ENCODE data around the gene FGD6.

The FGD6 gene

DNA sequence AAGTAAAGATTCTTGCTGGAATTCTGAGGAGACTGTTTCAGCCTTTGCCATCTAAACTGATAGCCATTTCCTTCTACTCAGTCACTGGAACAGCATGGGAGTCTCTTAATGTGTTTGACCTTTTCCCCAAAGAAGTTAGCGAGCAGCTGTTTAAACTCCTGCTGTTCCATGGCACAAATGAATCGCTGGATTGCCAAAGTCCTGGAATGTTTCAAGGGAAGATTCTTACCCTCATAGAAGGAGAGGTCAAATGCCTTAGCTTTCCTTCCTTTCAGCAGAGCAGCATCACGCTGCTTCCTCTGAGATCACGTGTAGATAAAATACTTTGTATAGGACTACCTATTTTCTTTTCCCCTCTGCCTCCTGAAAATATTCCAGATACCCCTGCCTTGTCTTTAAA is 133.3 kb downstream of the FGD6 start:
- Mint-ChIP-seq H3K36me3 (ENCODE audit: low read depth) (peaks cover 15% of the 10 kb centered on the region), H3K27me3 (ENCODE audit: low read depth) (no peaks in the 10 kb centered on the region), H3K27ac (peak overlapping the region; percentile 93 to 96 (median 94)), H3K4me3 (peak overlapping the region; percentile 8 to 35 (median 28)), H3K4me1 (peaks cover 37% of the 10 kb centered on the region), H3K9me3 (no peaks in the 10 kb centered on the region)
- TF ChIP-seq, protein P1, sequence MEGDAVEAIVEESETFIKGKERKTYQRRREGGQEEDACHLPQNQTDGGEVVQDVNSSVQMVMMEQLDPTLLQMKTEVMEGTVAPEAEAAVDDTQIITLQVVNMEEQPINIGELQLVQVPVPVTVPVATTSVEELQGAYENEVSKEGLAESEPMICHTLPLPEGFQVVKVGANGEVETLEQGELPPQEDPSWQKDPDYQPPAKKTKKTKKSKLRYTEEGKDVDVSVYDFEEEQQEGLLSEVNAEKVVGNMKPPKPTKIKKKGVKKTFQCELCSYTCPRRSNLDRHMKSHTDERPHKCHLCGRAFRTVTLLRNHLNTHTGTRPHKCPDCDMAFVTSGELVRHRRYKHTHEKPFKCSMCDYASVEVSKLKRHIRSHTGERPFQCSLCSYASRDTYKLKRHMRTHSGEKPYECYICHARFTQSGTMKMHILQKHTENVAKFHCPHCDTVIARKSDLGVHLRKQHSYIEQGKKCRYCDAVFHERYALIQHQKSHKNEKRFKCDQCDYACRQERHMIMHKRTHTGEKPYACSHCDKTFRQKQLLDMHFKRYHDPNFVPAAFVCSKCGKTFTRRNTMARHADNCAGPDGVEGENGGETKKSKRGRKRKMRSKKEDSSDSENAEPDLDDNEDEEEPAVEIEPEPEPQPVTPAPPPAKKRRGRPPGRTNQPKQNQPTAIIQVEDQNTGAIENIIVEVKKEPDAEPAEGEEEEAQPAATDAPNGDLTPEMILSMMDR (IDR thresholded peaks at IDR 0.05; ENCODE audit: unreplicated experiment in 3 of 3) = no peak

DNA sequence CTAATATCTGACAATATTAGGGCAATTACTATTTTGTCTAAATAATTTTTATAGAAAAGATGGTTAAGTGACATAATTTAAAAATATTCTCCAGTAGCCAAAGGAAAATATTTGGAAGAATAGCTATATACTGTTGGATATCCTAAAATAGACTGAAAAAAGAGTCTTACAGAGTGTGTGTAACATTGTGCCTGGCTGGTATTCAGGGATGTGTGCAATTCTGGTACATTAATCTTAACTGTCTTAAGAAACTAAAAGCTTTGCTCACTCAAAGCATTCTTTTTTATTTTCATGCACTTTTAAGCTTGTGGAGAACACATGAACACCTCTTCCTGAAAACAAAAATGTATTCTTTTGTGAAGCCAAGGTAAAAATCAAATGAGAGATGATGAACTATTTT is 133.8 kb downstream of the FGD6 start:
- peak overlapping the region in 2 of 3 experiments; percentile 15 to 35 for H3K4me3 Mint-ChIP-seq
- H3K4me1 Mint-ChIP-seq = peaks cover 32% of the 10 kb centered on the region
- H3K27me3 Mint-ChIP-seq (ENCODE audit: low read depth) = no peaks in the 10 kb centered on the region
- H3K9me3 Mint-ChIP-seq = no peaks in the 10 kb centered on the region
- H3K36me3 Mint-ChIP-seq (ENCODE audit: low read depth) = peaks cover 10% of the 10 kb centered on the region
- peak overlapping the region; percentile 93 to 96 (median 94) for H3K27ac Mint-ChIP-seq
- TF ChIP-seq, protein P1 (IDR thresholded peaks at IDR 0.05; ENCODE audit: unreplicated experiment in 3 of 3) = no peak

DNA sequence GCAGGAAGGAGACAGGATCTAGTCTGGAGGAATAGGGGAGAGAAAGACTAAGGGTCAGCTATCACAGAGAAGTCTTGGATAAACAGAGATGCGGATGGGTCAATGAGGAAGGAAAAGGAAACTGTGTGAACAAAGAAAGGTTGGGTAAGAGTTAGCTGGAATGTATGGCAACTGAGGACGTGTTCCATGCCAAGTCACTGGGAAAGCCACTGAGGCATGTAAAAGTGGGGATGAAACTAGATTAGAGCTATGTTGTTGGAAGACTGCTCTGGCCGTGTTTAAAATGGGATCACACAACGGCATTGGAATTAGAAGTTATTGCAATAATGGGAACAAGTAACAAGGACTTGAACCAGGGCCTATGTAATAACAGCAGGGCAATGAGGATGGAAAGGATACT is 139.9 kb downstream of the FGD6 start:
- TF ChIP-seq, protein P1 (IDR thresholded peaks at IDR 0.05; ENCODE audit: unreplicated experiment in 3 of 3) = no peak
- no peaks in the 10 kb centered on the region for H3K36me3 Mint-ChIP-seq (ENCODE audit: low read depth)
- peaks cover 16% of the 10 kb centered on the region for H3K4me1 Mint-ChIP-seq
- no peak overlapping the region for H3K4me3 Mint-ChIP-seq
- H3K9me3 Mint-ChIP-seq = no peaks in the 10 kb centered on the region
- peaks cover 4% of the 10 kb centered on the region for H3K27me3 Mint-ChIP-seq (ENCODE audit: low read depth)
- peak overlapping the region in 1 of 3 experiments; percentile 33 for H3K27ac Mint-ChIP-seq

DNA sequence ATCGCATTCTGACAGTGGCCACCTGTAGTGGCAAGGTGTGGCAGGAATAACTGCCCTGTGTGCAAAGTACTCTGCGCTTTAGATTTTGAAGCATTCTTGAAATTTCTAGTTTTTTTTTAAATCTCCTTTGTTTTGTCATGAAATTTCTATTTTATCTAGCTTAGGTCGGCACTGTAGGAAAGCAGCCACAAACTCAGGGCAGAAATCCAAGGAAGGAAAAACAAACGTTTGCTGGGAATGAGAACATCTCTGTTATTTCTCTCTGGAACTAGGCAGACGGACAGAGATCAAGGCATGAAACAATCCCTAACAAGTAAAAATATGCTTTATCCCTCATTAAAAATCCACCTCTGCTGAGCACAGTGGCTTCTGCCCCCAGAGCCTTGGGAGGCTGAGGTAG is 142.5 kb downstream of the FGD6 start:
- H3K9me3 Mint-ChIP-seq = no peaks in the 10 kb centered on the region
- TF ChIP-seq, protein P1 (IDR thresholded peaks at IDR 0.05; ENCODE audit: unreplicated experiment in 3 of 3) = no peak
- H3K27me3 Mint-ChIP-seq (ENCODE audit: low read depth) = peaks cover 4% of the 10 kb centered on the region

DNA sequence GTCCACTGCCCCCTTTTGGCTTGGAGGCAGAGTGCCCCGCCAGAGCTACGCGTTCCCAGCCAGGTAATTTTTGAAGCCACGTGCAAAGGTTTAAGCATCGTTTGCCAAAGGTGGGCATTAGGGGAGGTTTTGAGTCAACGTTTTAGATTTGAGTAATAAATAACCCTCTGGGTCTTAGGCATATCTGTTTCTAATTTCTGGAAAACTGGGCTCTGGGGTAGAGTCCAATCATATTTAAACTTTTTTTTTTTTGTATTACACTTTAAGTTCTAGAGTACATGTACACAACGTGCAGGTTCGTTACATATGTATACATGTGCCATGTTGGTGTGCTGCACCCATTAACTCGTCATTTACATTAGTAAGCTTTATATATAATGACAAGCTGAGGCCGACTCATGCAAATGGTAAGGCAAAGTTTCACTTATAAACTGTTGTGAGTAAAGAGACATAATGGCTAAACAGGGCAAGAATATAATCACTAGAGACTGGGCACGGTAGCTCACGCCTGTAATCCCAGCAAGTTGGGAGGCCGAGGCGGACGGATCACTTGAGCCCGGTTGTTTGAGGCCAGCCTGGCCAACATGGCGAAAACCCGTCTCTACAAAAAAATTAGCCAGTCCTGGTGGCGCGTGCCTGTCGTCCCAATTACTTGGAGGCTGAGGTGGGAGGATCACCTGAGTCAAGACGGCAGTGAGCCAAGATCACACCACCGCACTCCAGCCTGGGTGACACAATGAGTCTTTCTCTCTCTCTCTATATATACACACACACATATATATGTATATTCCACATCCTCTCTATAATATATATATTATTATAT is 143.4 kb downstream of the FGD6 start:
- no peaks in the 10 kb centered on the region for H3K9me3 Mint-ChIP-seq
- H3K27me3 Mint-ChIP-seq (ENCODE audit: low read depth) = peaks cover 4% of the 10 kb centered on the region
- H3K4me3 Mint-ChIP-seq = peak overlapping the region; percentile 95 to 96 (median 95)
- H3K4me1 Mint-ChIP-seq = peaks cover 17% of the 10 kb centered on the region
- peak overlapping the region; percentile 88 to 97 (median 92) for H3K27ac Mint-ChIP-seq
- TF ChIP-seq, protein P1 (IDR thresholded peaks at IDR 0.05; ENCODE audit: unreplicated experiment in 3 of 3) = peak; percentile 79 to 89 (median 81)
- peaks cover 7% of the 10 kb centered on the region for H3K36me3 Mint-ChIP-seq (ENCODE audit: low read depth)

More for the DNA sequence above, 142.5 kb downstream of the FGD6 start:
- Mint-ChIP-seq H3K4me1 (peaks cover 17% of the 10 kb centered on the region), H3K36me3 (ENCODE audit: low read depth) (peaks cover 2% of the 10 kb centered on the region), H3K4me3 (peak overlapping the region; percentile 22 to 64 (median 49)), H3K27ac (peak overlapping the region in 2 of 3 experiments; percentile 27 to 64)

All from nephron (organoid).